CD14-positive monocyte (primary cell): ENCODE measurements around the gene PDZRN3. TPM values are rescaled to one million over a fixed set of nuclear protein-coding genes. Genes with fewer than 3 reads are reported as not detected.

Experiments
- DNase-seq, 3 donors: peaks; one replicate each; pipeline ENCODE4 v3.0.0-alpha.2; 2011 to 2022
- H2AFZ ChIP-seq: 2 replicates; pipeline ENCODE4 v1.6.0; 2012; ENCODE audit warnings: mild to moderate bottlenecking, low read depth, low read length, inconsistent platforms; ENCODE audit not compliant: insufficient read depth, poor library complexity, severe bottlenecking
- H3K27ac ChIP-seq, 2 donors: 1 replicate in 1 of 2; 2 replicates in 1 of 2; pipeline ENCODE4 v1.5.1; 2012 to 2013; ENCODE audit warnings: low read length in 2 of 2, control low read depth in 1 of 2, inconsistent platforms in 1 of 2, low read depth in 1 of 2, mild to moderate bottlenecking in 1 of 2
- H3K27me3 ChIP-seq, 2 donors: one replicate each; pipeline versions ENCODE4 v1.6.0 to v1.6.1; 2011 to 2013; ENCODE audit warnings: low read length in 2 of 2; ENCODE audit not compliant: control insufficient read depth in 2 of 2, insufficient read depth in 2 of 2
- H3K36me3 ChIP-seq, 2 donors: replicated peaks in 1 of 2; 1 replicate in 1 of 2; 2 replicates in 1 of 2; pipeline versions ENCODE4 v1.5.1 to v1.6.1; 2012 to 2013; ENCODE audit warnings: low read length in 2 of 2, control low read depth in 1 of 2, inconsistent platforms in 1 of 2, mild to moderate bottlenecking in 1 of 2; ENCODE audit not compliant: insufficient read depth in 2 of 2, control insufficient read depth in 1 of 2
- H3K4me1 ChIP-seq, 2 donors: 1 replicate in 1 of 2; 2 replicates in 1 of 2; pipeline versions ENCODE4 v1.5.1 to v1.6.1; 2012 to 2013; ENCODE audit warnings: low read length in 2 of 2, control low read depth in 1 of 2, inconsistent platforms in 1 of 2, mild to moderate bottlenecking in 1 of 2, moderate library complexity in 1 of 2; ENCODE audit not compliant: insufficient read depth in 2 of 2, control insufficient read depth in 1 of 2
- H3K4me2 ChIP-seq: replicated peaks from 2 replicates; pipeline ENCODE3; 2012; ENCODE audit warnings: low read length, moderate library complexity, mild to moderate bottlenecking; ENCODE audit not compliant: poor library complexity, severe bottlenecking; ENCODE audit errors: extremely low read depth
- H3K4me3 ChIP-seq, 3 experiments: fragments of 200-600 bp in 1 of 3; sonication (generic) in 1 of 3; replicated peaks in 1 of 3; 1 replicate in 2 of 3; 2 replicates in 1 of 3; pipeline ENCODE4 v1.5.1; 2011 to 2013; ENCODE audit warnings: low read length in 3 of 3, mild to moderate bottlenecking in 3 of 3, control low read depth in 2 of 3, low read depth in 2 of 3, inconsistent platforms in 1 of 3, moderate library complexity in 1 of 3
- H3K79me2 ChIP-seq: 2 replicates; pipeline ENCODE4 v1.6.0; 2012; ENCODE audit warnings: mild to moderate bottlenecking, control low read depth, inconsistent platforms, low read length, moderate library complexity; ENCODE audit not compliant: insufficient read depth
- H3K9ac ChIP-seq: 2 replicates; pipeline ENCODE4 v1.6.0; 2017; ENCODE audit warnings: low read length, mild to moderate bottlenecking; ENCODE audit not compliant: insufficient read depth, poor library complexity, severe bottlenecking
- H3K9me3 ChIP-seq, 2 donors: replicated peaks in 1 of 2; 1 replicate in 1 of 2; 2 replicates in 1 of 2; pipeline versions ENCODE4 v1.5.1 to v1.6.1; 2012 to 2013; ENCODE audit warnings: low read length in 2 of 2, control low read depth in 1 of 2; ENCODE audit not compliant: control insufficient read depth in 1 of 2, insufficient read depth in 1 of 2
- H4K20me1 ChIP-seq: 2 replicates; pipeline ENCODE4 v1.6.0; 2012; ENCODE audit warnings: mild to moderate bottlenecking, low read length, control low read depth, moderate library complexity; ENCODE audit not compliant: insufficient read depth
- H3K27ac Mint-ChIP-seq, 7 donors: one replicate each; pipeline ENCODE4 v1.8.0; 2020; ENCODE audit warnings: mild to moderate bottlenecking in 7 of 7, mixed read lengths in 7 of 7, moderate library complexity in 6 of 7, inconsistent platforms in 2 of 7
- H3K27me3 Mint-ChIP-seq, 3 donors: one replicate each; pipeline ENCODE4 v1.8.0; 2021 to 2022; ENCODE audit warnings: low read depth in 3 of 3, mild to moderate bottlenecking in 3 of 3, mixed read lengths in 3 of 3, moderate library complexity in 3 of 3, inconsistent platforms in 1 of 3
- H3K36me3 Mint-ChIP-seq, 2 donors: one replicate each; pipeline ENCODE4 v1.8.0; 2020; ENCODE audit warnings: mixed read lengths in 2 of 2, inconsistent platforms in 1 of 2, mild to moderate bottlenecking in 1 of 2
- H3K4me1 Mint-ChIP-seq: one replicate; pipeline ENCODE4 v1.8.0; 2020; ENCODE audit warnings: mild to moderate bottlenecking, mixed read lengths
- H3K4me3 Mint-ChIP-seq, 2 donors: one replicate each; pipeline ENCODE4 v1.8.0; 2020; ENCODE audit warnings: mild to moderate bottlenecking in 2 of 2, mixed read lengths in 2 of 2, moderate library complexity in 1 of 2
- H3K9me3 Mint-ChIP-seq, 7 donors: one replicate each; pipeline ENCODE4 v1.8.0; 2020 to 2022; ENCODE audit warnings: mixed read lengths in 7 of 7, mild to moderate bottlenecking in 6 of 7, moderate library complexity in 6 of 7, inconsistent platforms in 2 of 7
- WGBS: methylation state at CpG from one replicate; pipeline ENCODE4 v1.1.5; 2013; ENCODE audit warnings: missing lambda C conversion rate; ENCODE audit not compliant: insufficient coverage; 5-methylcytosine and 5-hydroxymethylcytosine counted together
- intact Hi-C, 2 donors: fragments of 100-400 bp; cut with micrococcal nuclease; formaldehyde crosslinking; loops; one replicate each; pipeline versions ENCODE4 v1.15.0 to v1.15.1; 2023
- polyA plus RNA-seq, 3 donors: library from polyadenylated mRNA; depleted of rRNA in 1 of 3; unstranded in 2 of 3; stranded (reverse) in 1 of 3; fragments of 300-500 nt in 2 of 3; fragments of >200 nt in 1 of 3; fragmentation: Illumina TruSeq in 2 of 3; gene quantifications; 1 replicate in 2 of 3; 2 replicates in 1 of 3; pipeline ENCODE4 v1.2.3, GENCODE V29; 2012 to 2021
- TF ChIP-seq, protein P1 (sequence below): fragments of 200-600 bp; IDR thresholded peaks from one replicate; pipeline ENCODE4 v1.8.0; 2022; ENCODE audit warnings: antibody characterized with exemption, mild to moderate bottlenecking

PDZRN3 gene
- polyA plus RNA-seq, 3 donors = not detected

DNA sequence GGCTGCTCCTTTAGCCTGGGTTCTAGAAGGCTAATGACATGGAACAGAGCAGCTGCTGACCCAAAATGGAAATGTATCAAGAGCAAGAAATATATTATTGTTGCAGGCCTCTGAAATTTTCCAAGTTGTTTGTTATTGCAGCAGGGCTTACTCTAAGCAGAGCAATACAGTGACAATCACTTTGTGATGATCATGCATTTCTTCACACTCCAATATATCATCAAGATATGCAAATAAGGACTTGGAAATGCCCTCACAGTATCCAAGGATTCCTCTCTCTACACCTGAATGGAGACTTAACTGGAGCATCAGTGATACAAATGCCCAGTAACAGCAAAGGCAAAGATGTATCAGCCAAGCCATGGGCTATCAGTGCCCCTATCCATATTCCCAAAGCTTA is 89.6 kb downstream of the PDZRN3 start:
- no peak overlapping the region for H3K4me3 Mint-ChIP-seq
- no peak overlapping the region for H3K27ac ChIP-seq
- intact Hi-C loops = no loop called here
- H2AFZ ChIP-seq = no peak overlapping the region
- H3K9ac ChIP-seq = no peak overlapping the region
- H3K9me3 Mint-ChIP-seq = peaks cover 0 to 4% (median 0%) of the 10 kb centered on the region in 7 donors
- no peak overlapping the region for H3K4me3 ChIP-seq
- H3K36me3 ChIP-seq = no peaks in the 10 kb centered on the region
- no peaks in the 10 kb centered on the region for H3K27me3 Mint-ChIP-seq
- H3K27ac Mint-ChIP-seq = no peak overlapping the region
- no peaks in the 10 kb centered on the region for H3K4me1 Mint-ChIP-seq
- no peaks in the 10 kb centered on the region for H3K27me3 ChIP-seq
- DNase-seq = no peak
- no peaks in the 10 kb centered on the region for H3K36me3 Mint-ChIP-seq
- H3K9me3 ChIP-seq = no peaks in the 10 kb centered on the region
- H3K79me2 ChIP-seq = no peaks in the 10 kb centered on the region
- no peaks in the 10 kb centered on the region for H3K4me1 ChIP-seq
- H4K20me1 ChIP-seq = no peaks in the 10 kb centered on the region
- no peak overlapping the region for H3K4me2 ChIP-seq
- TF ChIP-seq, protein P1, sequence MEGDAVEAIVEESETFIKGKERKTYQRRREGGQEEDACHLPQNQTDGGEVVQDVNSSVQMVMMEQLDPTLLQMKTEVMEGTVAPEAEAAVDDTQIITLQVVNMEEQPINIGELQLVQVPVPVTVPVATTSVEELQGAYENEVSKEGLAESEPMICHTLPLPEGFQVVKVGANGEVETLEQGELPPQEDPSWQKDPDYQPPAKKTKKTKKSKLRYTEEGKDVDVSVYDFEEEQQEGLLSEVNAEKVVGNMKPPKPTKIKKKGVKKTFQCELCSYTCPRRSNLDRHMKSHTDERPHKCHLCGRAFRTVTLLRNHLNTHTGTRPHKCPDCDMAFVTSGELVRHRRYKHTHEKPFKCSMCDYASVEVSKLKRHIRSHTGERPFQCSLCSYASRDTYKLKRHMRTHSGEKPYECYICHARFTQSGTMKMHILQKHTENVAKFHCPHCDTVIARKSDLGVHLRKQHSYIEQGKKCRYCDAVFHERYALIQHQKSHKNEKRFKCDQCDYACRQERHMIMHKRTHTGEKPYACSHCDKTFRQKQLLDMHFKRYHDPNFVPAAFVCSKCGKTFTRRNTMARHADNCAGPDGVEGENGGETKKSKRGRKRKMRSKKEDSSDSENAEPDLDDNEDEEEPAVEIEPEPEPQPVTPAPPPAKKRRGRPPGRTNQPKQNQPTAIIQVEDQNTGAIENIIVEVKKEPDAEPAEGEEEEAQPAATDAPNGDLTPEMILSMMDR = no peak

DNA sequence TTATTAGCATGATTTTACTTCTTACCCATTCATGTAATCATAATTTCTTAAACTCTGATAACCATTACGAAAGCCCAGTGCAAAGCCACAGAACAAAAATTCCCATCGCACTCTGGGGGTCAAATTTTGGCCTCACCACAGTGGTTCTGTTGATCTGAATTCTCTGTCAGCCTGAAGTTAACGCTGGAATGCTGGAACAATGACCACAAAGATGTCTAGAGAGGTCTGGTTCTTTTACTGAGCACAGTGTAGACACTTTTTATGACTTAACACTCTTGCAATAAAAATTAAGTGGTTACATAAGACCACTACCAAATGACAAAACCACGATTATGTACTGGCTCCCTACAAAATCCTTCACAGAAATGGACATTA is 94.7 kb downstream of the PDZRN3 start:
- Mint-ChIP-seq H3K27me3 (peaks cover 0 to 5% (median 2%) of the 10 kb centered on the region in 3 donors), H3K4me1 (no peaks in the 10 kb centered on the region), H3K36me3 (no peaks in the 10 kb centered on the region), H3K4me3 (no peak overlapping the region), H3K9me3 (peaks cover 0 to 4% (median 0%) of the 10 kb centered on the region in 7 donors), H3K27ac (no peak overlapping the region)
- Histone ChIP-seq H2AFZ (no peak overlapping the region), H3K27me3 (no peaks in the 10 kb centered on the region), H3K36me3 (no peaks in the 10 kb centered on the region), H4K20me1 (no peaks in the 10 kb centered on the region), H3K4me1 (no peaks in the 10 kb centered on the region), H3K79me2 (no peaks in the 10 kb centered on the region), H3K4me2 (no peak overlapping the region), H3K4me3 (no peak overlapping the region), H3K27ac (no peak overlapping the region), H3K9ac (no peak overlapping the region), H3K9me3 (no peaks in the 10 kb centered on the region)
- 100% methylated on average over 1 of the region's 4 CpGs for WGBS
- intact Hi-C loops = no loop called here
- DNase-seq = no peak
- TF ChIP-seq, protein P1 = no peak
